Activated CD8-positive, alpha-beta T cell treated with anti-CD3 and anti-CD28 coated beads for 36 hours (primary cell): ENCODE results near the gene BEST4. TPM values are rescaled to one million over a fixed set of nuclear protein-coding genes. Genes with fewer than 3 reads are reported as not detected.

Experiments used
- ATAC-seq: fragments of 200-7000 bp; cut with Tn5 transposase; one replicate; pipeline ENCODE4 v1.10.0; 2021; ENCODE audit warnings: mild to moderate bottlenecking, moderate library complexity
- CTCF ChIA-PET: fragments of 350-600 bp; sonication (Branson Sonifier 250); formaldehyde crosslinking; loops from one replicate; lab custom pipeline; 2021; ENCODE audit warnings: antibody characterized with exemption; lab: Charles Lee
- POLR2A ChIA-PET: fragments of 350-600 bp; sonication (Branson Sonifier 250); formaldehyde crosslinking; loops from one replicate; lab custom pipeline; 2021; ENCODE audit warnings: antibody characterized with exemption; lab: Charles Lee
- DNase-seq: peaks from one replicate; pipeline ENCODE4 v3.0.0-alpha.2; 2020
- H3K27ac Mint-ChIP-seq: one replicate; pipeline ENCODE4 v1.8.0; 2021; ENCODE audit warnings: mild to moderate bottlenecking, mixed read lengths
- H3K27me3 Mint-ChIP-seq: one replicate; pipeline ENCODE4 v1.8.0; 2021; ENCODE audit warnings: mixed read lengths
- H3K36me3 Mint-ChIP-seq: one replicate; pipeline ENCODE4 v1.8.0; 2021; ENCODE audit warnings: low read depth, mixed read lengths
- H3K4me1 Mint-ChIP-seq: one replicate; pipeline ENCODE4 v1.8.0; 2021; ENCODE audit warnings: low read depth, mixed read lengths
- H3K4me3 Mint-ChIP-seq: one replicate; pipeline ENCODE4 v1.8.0; 2021; ENCODE audit warnings: mild to moderate bottlenecking, moderate library complexity, mixed read lengths
- H3K9me3 Mint-ChIP-seq: one replicate; pipeline ENCODE4 v1.8.0; 2021; ENCODE audit warnings: mixed read lengths
- CTCF ChIP-seq: fragments of 200-600 bp; IDR thresholded peaks from one replicate; pipeline ENCODE4 v1.8.0; 2022; ENCODE audit warnings: antibody characterized with exemption, mild to moderate bottlenecking
- intact Hi-C: fragments of 100-400 bp; cut with micrococcal nuclease; formaldehyde crosslinking; loops from one replicate; pipeline ENCODE4 v1.10.0; 2022
- total RNA-seq, 2 experiments: library from RNA; stranded (reverse); gene quantifications; one replicate each; pipeline ENCODE4 v1.2.3, GENCODE V29; 2021

Gene BEST4
- total RNA-seq, 2 experiments from 2014 or later = 0.87 to 1.0 TPM

- TF ChIP-seq CTCF = no peak
- ChIA-PET POLR2A (interaction anchor here (1.0 to 10.7 kb wide), 11 partner anchors 10 to 57 kb away, joined by 3 to 181 read pairs (median 79); partner anchors contain the start of genes BEST4, BTBD19, DYNLT4 and PLK3), CTCF (interaction anchor here (1.7 kb wide), 1 partner anchor 48 kb away, joined by 4 read pairs; the partner anchor contains the start of gene RNU5D-1)
- Mint-ChIP-seq H3K36me3 (peaks cover 73% of the 10 kb centered on the region), H3K27ac (peak overlapping the region; percentile 96), H3K4me1 (peaks cover 51% of the 10 kb centered on the region), H3K27me3 (no peaks in the 10 kb centered on the region), H3K4me3 (peak overlapping the region; percentile 91), H3K9me3 (no peaks in the 10 kb centered on the region)
- DNase-seq = no peak
- no peak for ATAC-seq
- intact Hi-C loops = loop anchor here (5.0 kb wide), 1 partner anchor 47 kb away; the partner anchor contains the start of gene RNU5D-1
Measured at GRCh38 chr1:44778705-44779576, 9.0 kb downstream of the BEST4 start.

GRCh38 chr1:44777969-44778635 lies 9.9 kb downstream of the BEST4 start:
- no peak for ATAC-seq
- ChIA-PET POLR2A (interaction anchor here (1.0 to 10.7 kb wide), 11 partner anchors 11 to 54 kb away, joined by 3 to 181 read pairs (median 79); partner anchors contain the start of genes BEST4, BTBD19, DYNLT4 and PLK3), CTCF (interaction anchor here (1.7 kb wide), 1 partner anchor 47 kb away, joined by 4 read pairs; the partner anchor contains the start of gene RNU5D-1)
- H3K9me3 Mint-ChIP-seq = no peaks in the 10 kb centered on the region
- peaks cover 44% of the 10 kb centered on the region for H3K4me1 Mint-ChIP-seq
- peak overlapping the region; percentile 91 for H3K4me3 Mint-ChIP-seq
- peak overlapping the region; percentile 96 for H3K27ac Mint-ChIP-seq
- DNase-seq = no peak
- intact Hi-C loops = loop anchor here (5.0 kb wide), 1 partner anchor 46 kb away; the partner anchor contains the start of gene RNU5D-1
- peaks cover 75% of the 10 kb centered on the region for H3K36me3 Mint-ChIP-seq
- no peaks in the 10 kb centered on the region for H3K27me3 Mint-ChIP-seq
- TF ChIP-seq CTCF = no peak

DNA sequence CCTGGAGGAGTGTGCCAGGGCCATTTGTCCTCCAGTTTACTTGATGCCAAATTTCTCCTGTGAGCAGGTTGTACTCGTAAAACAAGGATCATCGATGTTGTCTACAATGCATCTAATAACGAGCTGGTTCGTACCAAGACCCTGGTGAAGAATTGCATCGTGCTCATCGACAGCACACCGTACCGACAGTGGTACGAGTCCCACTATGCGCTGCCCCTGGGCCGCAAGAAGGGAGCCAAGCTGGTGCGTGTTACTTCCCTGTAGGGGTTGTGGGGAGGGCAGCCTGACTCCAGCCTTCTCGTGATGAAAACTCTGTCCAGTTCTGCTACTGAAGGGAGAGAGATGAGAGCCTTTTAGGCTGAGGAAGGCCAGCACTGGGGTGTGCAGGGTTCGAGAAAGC lies 10.4 kb downstream of the BEST4 start:
- ATAC-seq (no peak), DNase-seq (no peak)
- Mint-ChIP-seq H3K36me3 (peaks cover 73% of the 10 kb centered on the region), H3K4me3 (peak overlapping the region; percentile 91), H3K9me3 (no peaks in the 10 kb centered on the region), H3K27me3 (no peaks in the 10 kb centered on the region), H3K27ac (peak overlapping the region; percentile 96), H3K4me1 (peaks cover 42% of the 10 kb centered on the region)
- no peak for TF ChIP-seq CTCF
- intact Hi-C loops = loop anchor here (5.0 kb wide), 1 partner anchor 45 kb away; the partner anchor contains the start of gene RNU5D-1
- CTCF ChIA-PET = interaction anchor here (1.7 kb wide), 1 partner anchor 47 kb away, joined by 4 read pairs; the partner anchor contains the start of gene RNU5D-1
- POLR2A ChIA-PET = interaction anchor here (1.0 to 10.7 kb wide), 10 partner anchors 10 to 54 kb away, joined by 3 to 181 read pairs (median 89); partner anchors contain the start of genes BEST4, BTBD19, DYNLT4 and PLK3

- intact Hi-C loops = loop anchor here (5.0 kb wide), 1 partner anchor 44 kb away; the partner anchor contains the start of gene RNU5D-1
- Mint-ChIP-seq H3K9me3 (no peaks in the 10 kb centered on the region), H3K27ac (peak overlapping the region; percentile 96), H3K4me3 (peak overlapping the region; percentile 91), H3K36me3 (peaks cover 66% of the 10 kb centered on the region), H3K4me1 (peaks cover 39% of the 10 kb centered on the region), H3K27me3 (no peaks in the 10 kb centered on the region)
- ChIA-PET POLR2A (interaction anchor here (0.9 to 10.7 kb wide), 14 partner anchors 10 to 234 kb away, joined by 3 to 181 read pairs (median 38); partner anchors contain the start of genes BEST4, BTBD19, DYNLT4 and HECTD3), CTCF (interaction anchor here (1.0 to 3.0 kb wide), 5 partner anchors 8 to 127 kb away, joined by 3 to 28 read pairs (median 7); partner anchors contain the start of gene RNU5D-1)
- no peak for TF ChIP-seq CTCF
- DNase-seq (no peak), ATAC-seq (no peak)
Measured at GRCh38 chr1:44776730-44777068, 11.3 kb downstream of the BEST4 start.
